ENCODE data around the gene INPP4A.

DNA sequence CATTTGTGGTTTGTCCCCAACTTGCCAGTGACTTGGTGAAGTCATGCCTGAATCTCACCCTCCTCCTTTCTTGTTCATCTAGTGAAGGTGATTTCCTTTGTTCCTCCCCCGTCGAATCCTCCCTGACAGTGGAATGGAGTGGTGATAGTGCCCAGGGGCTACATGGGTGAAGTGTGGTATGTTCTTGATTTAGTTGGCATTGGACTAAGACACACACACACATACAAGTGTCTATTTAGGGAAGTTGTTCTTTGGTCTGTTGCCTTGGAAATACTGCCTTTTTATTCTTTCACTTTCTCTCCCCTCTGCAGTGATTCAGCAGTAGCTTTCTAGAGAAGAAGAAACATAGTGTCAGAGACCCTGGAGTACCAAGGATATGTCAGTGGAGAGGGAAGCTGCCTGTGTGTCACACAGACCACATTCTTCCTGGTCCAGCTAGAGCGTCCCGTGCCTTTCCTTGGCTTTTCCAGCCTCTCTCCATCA is 10.9 kb downstream of the INPP4A start:
- TF ChIP-seq, protein P1, sequence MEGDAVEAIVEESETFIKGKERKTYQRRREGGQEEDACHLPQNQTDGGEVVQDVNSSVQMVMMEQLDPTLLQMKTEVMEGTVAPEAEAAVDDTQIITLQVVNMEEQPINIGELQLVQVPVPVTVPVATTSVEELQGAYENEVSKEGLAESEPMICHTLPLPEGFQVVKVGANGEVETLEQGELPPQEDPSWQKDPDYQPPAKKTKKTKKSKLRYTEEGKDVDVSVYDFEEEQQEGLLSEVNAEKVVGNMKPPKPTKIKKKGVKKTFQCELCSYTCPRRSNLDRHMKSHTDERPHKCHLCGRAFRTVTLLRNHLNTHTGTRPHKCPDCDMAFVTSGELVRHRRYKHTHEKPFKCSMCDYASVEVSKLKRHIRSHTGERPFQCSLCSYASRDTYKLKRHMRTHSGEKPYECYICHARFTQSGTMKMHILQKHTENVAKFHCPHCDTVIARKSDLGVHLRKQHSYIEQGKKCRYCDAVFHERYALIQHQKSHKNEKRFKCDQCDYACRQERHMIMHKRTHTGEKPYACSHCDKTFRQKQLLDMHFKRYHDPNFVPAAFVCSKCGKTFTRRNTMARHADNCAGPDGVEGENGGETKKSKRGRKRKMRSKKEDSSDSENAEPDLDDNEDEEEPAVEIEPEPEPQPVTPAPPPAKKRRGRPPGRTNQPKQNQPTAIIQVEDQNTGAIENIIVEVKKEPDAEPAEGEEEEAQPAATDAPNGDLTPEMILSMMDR (IDR thresholded peaks at IDR 0.05) = no peak
- no peak for TF ChIP-seq EP300 (IDR thresholded peaks at IDR 0.05)
- no peak for TF ChIP-seq POLR2A (IDR thresholded peaks at IDR 0.05)
